HG03442 (cell line): Measurements from ENCODE around the gene ZNF470.

Experiments
- ATAC-seq: cut with Tn5 transposase; IDR thresholded peaks from one replicate; pipeline ENCODE4 v1.9.1; 2021; ENCODE audit warnings: mild to moderate bottlenecking, moderate library complexity; ENCODE audit not compliant: unreplicated experiment

ZNF470 gene

DNA sequence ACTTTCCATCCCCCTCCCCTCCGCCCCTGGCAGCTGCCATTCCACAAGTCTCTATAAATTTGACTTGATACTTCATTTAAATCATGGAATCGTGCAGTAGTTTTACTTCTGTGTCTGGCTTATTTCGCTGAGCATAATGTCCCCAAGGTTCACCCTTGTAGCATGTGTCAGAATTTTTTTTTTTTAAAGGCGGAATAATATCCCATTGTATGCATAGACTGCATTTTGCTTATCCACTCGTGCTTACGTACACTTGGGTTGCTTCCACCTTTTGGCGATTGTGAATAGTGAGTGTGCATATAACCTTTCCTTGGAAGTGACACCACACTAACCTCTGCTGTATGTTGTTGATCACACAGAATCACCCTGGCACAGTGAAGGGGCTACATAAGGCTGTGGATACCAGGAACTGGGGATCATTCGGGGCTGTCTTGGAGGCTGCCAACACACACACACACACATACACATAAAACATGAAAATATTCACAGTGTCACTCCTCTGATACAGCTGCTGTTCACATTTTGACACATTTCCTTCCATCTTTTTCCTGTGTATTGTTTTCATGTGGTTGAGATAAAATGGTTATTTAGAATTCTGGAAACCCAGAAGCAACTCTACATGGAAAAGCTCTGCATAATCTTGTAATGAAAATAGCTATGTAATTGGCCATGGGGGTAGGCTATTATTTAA, 41.2 kb downstream of the ZNF470 start:
- ATAC-seq = no peak

DNA sequence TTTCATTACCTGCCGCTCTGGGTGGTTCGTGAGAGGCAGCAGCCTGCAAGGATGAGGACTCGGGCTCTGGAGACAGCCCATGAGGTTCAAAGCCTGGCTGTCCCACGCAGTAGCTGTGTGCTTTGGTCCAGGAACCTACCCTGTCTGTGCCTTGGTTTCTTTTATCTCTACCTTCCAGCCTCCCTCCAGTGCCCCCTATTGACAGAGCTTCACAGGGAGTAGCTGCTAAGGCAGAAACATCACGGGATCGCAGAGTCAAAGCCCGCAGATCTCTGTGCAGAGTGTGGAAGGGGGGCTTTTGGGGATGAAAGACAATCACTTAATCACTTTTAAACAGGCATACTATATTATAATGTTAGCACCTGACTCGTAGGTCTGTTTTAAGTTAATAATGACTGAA, 44.0 kb downstream of the ZNF470 start:
- no peak for ATAC-seq

DNA sequence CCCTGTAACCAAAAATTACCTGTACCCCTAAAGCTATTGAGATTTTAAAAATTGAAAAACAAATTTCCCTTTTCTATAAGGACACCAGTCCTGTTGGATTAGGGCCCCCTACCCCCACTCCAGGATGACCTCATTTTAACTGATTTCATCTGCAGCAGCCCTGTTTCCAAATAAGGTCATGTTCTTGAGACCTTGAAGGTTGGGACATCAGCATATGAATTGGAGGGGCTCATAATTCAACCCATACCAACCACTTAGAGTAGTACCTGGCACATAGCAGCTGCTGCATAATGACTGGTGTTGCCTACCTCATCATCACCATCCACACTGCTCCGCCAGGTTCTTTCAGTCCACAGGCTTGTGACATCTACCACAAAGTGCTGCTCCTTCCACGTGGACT, 45.5 kb downstream of the ZNF470 start:
- no peak for ATAC-seq

DNA sequence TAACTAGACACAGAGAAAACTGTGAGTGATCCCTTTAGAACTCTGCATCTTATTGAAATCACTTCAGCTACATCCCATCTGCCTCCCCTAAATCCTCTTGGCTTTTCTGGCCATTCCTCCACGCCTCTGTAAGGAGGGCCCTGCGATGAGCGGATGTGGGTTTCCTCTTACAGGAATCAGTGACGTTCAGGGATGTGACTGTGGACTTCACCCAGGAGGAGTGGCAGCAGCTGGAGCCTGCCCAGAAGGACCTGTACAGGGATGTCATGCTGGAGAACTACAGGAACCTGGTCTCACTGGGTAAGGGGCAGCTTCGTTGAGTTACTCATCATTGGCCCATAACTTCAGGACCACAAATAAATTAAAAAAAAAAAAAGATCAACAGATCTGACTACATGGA, 46.4 kb downstream of the ZNF470 start:
- ATAC-seq = no peak

DNA sequence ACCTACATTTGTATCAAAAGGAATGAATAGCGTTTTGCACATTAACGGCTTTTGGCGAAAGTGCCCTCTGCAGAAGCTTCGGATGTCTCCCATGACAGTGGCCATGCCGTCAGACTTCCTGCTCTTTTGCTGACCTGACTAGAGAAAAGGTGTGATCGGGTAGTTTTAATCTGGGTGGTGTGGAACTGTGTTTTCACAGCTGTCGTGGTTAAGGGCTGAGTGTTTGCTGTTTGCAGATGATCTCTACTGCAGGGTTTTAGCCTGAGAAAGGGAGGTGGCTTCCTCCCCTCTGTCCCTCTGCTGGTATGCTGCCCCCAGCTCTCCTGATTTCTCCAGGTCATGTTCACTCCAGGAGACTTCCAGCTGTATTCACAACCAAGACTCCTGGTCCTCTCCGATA, 50.3 kb downstream of the ZNF470 start:
- ATAC-seq = no peak

DNA sequence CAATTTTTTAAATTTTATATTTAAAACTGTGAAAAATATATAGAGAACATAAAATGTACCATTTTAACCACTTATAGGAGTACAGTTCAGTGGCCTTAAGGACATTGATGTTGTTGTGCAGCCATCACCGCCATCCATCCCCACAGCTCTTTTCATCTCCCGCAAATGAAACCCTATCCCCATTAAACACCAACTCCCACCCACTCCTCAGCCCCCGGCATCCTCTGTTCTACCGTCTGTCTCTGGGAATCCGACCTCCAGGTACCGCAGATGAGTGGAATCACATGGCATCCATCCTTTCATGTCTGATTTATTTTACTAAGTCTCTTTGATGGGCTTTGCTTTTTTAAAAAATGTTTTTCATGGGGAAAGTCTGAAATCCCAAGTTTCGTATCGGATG, 51.9 kb downstream of the ZNF470 start:
- no peak for ATAC-seq

DNA sequence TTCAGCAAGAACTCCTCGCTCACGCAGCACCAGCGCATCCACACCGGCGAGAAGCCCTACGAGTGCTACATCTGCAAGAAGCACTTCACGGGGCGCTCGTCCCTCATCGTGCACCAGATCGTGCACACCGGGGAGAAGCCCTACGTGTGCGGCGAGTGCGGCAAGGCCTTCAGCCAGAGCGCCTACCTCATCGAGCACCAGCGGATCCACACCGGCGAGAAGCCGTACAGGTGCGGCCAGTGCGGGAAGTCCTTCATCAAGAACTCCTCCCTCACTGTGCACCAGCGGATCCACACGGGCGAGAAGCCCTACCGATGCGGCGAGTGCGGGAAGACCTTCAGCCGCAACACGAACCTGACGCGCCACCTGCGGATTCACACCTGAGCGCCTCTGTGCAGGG, 55.1 kb downstream of the ZNF470 start:
- ATAC-seq = no peak

DNA sequence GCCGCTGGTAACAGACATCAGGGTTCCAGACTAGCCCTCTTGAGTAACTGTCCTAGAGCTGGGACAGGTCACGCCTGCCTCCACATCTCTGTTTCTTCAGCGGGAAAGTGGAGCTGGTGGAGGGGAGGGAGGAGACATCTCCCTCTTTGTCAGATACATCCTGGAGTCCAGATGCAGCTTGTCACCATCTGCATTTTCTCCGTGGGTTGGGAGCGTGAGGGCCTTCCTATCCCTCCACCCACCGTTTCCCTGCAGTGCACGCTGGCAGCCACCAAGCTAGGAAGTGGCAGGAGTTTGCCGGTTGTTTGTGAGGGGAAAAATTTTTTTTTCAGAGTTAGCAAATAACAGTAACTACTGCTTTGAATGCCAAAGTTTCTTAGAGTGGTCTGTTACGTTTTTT, 55.7 kb downstream of the ZNF470 start:
- ATAC-seq = no peak

DNA sequence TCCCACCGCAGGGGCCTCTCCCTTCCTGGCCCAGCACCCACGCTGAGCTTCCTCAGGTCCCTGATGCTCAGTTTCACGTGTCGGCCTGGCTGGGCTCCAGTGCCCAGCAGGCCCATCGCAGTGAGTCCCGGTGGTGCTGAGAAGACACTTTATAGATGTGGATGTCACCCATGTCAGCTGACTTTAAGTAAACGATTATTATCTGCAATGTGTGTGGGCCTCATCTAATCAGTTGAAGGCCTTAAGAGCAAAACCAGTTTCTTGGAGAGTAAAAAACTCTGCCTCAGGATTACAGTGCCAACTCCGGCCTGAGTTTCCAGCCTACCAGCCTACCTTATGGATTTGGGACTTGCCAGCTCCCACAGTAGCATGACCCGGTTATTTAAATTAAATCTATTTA, 58.4 kb downstream of the ZNF470 start:
- ATAC-seq = no peak

DNA sequence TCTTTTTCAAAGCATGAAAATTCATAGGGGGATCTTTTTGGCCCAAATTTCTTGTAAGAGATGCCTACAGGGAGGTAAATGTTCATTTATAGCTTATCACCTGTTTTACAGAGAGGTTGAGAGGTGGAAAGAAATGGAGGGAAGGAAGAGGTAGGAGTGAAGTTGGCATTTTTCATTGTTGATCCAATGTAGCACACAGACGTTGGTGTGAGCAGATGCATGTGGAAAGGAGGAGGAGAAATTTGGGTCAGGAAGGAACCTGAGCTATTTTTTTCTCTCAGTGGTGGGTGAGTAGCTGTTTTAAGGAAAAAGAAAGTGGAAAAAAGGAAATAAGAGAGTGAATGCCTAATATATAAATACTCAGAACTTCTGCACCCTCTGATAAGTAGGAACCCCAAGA, 65.8 kb downstream of the ZNF470 start:
- ATAC-seq = no peak

DNA sequence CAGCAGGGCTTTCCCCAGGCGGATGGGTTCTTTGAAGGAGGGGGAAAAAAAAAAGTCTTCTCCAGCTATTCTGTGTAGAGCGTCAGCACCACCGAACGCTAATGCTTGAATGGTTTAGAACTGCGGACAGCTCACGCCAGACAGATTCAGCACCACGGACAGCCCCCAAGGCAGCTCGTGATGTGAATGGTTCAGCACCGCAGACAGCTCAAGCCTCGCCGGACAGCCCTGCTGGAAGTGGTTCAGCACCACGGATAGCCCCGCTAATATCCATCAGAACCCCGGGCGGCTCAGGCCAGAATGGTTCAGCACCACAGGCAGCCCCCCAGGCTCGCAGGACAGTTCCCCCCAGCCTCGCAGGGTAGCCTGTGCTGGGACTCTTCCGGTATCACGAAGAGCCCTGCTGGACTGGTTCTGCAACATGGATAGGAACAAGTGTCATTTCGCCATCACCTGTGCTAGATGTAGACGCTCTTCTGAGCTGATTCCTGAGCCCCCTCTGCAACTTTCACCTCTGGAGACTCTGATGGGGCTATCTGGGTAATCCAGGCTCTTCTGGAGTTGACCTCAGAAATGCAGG, 70.8 kb downstream of the ZNF470 start:
- ATAC-seq = no peak
